ENCODE results near the gene SEMA4F. TPM values are rescaled to one million over a fixed set of nuclear protein-coding genes. Genes with fewer than 3 reads are reported as not detected.

Gene SEMA4F
- total and polyA plus RNA-seq, 7 donors = 0.59 to 5.7 (median 2.0) TPM

GRCh38 chr2:74706741-74707140 is 52.7 kb downstream of the SEMA4F start:
- intact Hi-C loops (cut with DNase I) = no loop called here
- no peak for TF ChIP-seq CTCF (IDR thresholded peaks at IDR 0.05)
- DNase-seq (no peak), ATAC-seq (no peak)
- Histone ChIP-seq H3K9me3 (no peaks in the 10 kb centered on the region), H3K27me3 (ENCODE audit: insufficient read depth in 3 of 3, low read length in 2 of 3) (no peaks in the 10 kb centered on the region), H3K4me3 (no peak overlapping the region), H3K4me1 (peaks cover 49% of the 10 kb centered on the region), H3K27ac (peak overlapping the region; percentile 44), H3K36me3 (ENCODE audit: insufficient read depth in 1 of 2, low read depth in 1 of 2) (no peaks in the 10 kb centered on the region)

GRCh38 chr2:74707837-74708236 is 53.8 kb downstream of the SEMA4F start:
- DNase-seq (no peak), ATAC-seq (peak; percentile 43 to 78 (median 74))
- intact Hi-C loops (cut with DNase I) = no loop called here
- WGBS, 3 donors = 16 to 41% (median 25%) methylated on average over 3 of the region's 3 CpGs
- H3K27me3 ChIP-seq (ENCODE audit: insufficient read depth in 3 of 3, low read length in 2 of 3) = no peaks in the 10 kb centered on the region
- H3K36me3 ChIP-seq (ENCODE audit: insufficient read depth in 1 of 2, low read depth in 1 of 2) = no peaks in the 10 kb centered on the region
- TF ChIP-seq CTCF (IDR thresholded peaks at IDR 0.05) = no peak
- H3K27ac ChIP-seq = peak overlapping the region; percentile 58
- H3K4me1 ChIP-seq = peaks cover 50% of the 10 kb centered on the region
- no peak overlapping the region for H3K4me3 ChIP-seq
- no peaks in the 10 kb centered on the region for H3K9me3 ChIP-seq

- Histone ChIP-seq H3K27ac (peak overlapping the region; percentile 58), H3K27me3 (ENCODE audit: insufficient read depth in 3 of 3, low read length in 2 of 3) (no peaks in the 10 kb centered on the region), H3K4me3 (no peak overlapping the region), H3K9me3 (no peaks in the 10 kb centered on the region), H3K4me1 (peaks cover 46% of the 10 kb centered on the region), H3K36me3 (ENCODE audit: insufficient read depth in 1 of 2, low read depth in 1 of 2) (no peaks in the 10 kb centered on the region)
- intact Hi-C loops (cut with DNase I) = no loop called here
- no peak for TF ChIP-seq CTCF (IDR thresholded peaks at IDR 0.05)
- peak; percentile 27 to 50 for DNase-seq
- ATAC-seq = peak; percentile 75 to 87 (median 85)
Measured at GRCh38 chr2:74708296-74708695, 54.2 kb downstream of the SEMA4F start.

- intact Hi-C loops (cut with DNase I) = no loop called here
- H3K27me3 ChIP-seq (ENCODE audit: insufficient read depth in 3 of 3, low read length in 2 of 3) = no peaks in the 10 kb centered on the region
- H3K36me3 ChIP-seq (ENCODE audit: insufficient read depth in 1 of 2, low read depth in 1 of 2) = no peaks in the 10 kb centered on the region
- ATAC-seq = no peak
- H3K4me3 ChIP-seq = no peak overlapping the region
- no peaks in the 10 kb centered on the region for H3K9me3 ChIP-seq
- DNase-seq = peak in 1 of 2 donors; percentile 56
- H3K27ac ChIP-seq = peak overlapping the region; percentile 58
- H3K4me1 ChIP-seq = peaks cover 41% of the 10 kb centered on the region
- TF ChIP-seq CTCF (IDR thresholded peaks at IDR 0.05) = no peak
- WGBS, 3 donors = 41 to 45% (median 41%) methylated on average over 4 of the region's 4 CpGs
Measured at GRCh38 chr2:74708883-74709282, 54.8 kb downstream of the SEMA4F start.
